ENCODE measurements around the gene CEMIP2.
"Not testable (repeated sequence)": the region's sequence is repeated elsewhere in the genome, so short reads cannot be mapped to it uniquely, and the experiment has no call there.

CEMIP2 gene

GRCh38 chr9:71706176-71706575 lies 62.1 kb downstream of the CEMIP2 start:
- no peak for DNase-seq

GRCh38 chr9:71704796-71705195 lies 63.5 kb downstream of the CEMIP2 start:
- no peak for DNase-seq

- no peak for DNase-seq
Observed at GRCh38 chr9:71703172-71703872, 65.0 kb downstream of the CEMIP2 start.

GRCh38 chr9:71697882-71698281 lies 70.4 kb downstream of the CEMIP2 start:
- DNase-seq: no peak

GRCh38 chr9:71694332-71694731 lies 74.0 kb downstream of the CEMIP2 start:
- DNase-seq: no peak

GRCh38 chr9:71693607-71694006 lies 74.7 kb downstream of the CEMIP2 start:
- DNase-seq: no peak

- DNase-seq: no peak
Observed at GRCh38 chr9:71692337-71692736, 76.0 kb downstream of the CEMIP2 start.

- DNase-seq: not testable (repeated sequence)
Observed at GRCh38 chr9:71691576-71691975, 76.7 kb downstream of the CEMIP2 start.

GRCh38 chr9:71690689-71691435 lies 77.5 kb downstream of the CEMIP2 start:
- DNase-seq: no peak

GRCh38 chr9:71690063-71690688 lies 78.1 kb downstream of the CEMIP2 start:
- no peak for DNase-seq

GRCh38 chr9:71687676-71688075 lies 80.6 kb downstream of the CEMIP2 start:
- DNase-seq: no peak

- DNase-seq: no peak
Observed at GRCh38 chr9:71685988-71686387, 82.3 kb downstream of the CEMIP2 start.

GRCh38 chr9:71685394-71685793 lies 82.9 kb downstream of the CEMIP2 start:
- no peak for DNase-seq

- no peak for DNase-seq
Observed at GRCh38 chr9:71684566-71684965, 83.7 kb downstream of the CEMIP2 start.

GRCh38 chr9:71683598-71684235 lies 84.6 kb downstream of the CEMIP2 start:
- no peak for DNase-seq

- DNase-seq: no peak
Observed at GRCh38 chr9:71681708-71682272, 86.5 kb downstream of the CEMIP2 start.

GRCh38 chr9:71681104-71681707 lies 87.1 kb downstream of the CEMIP2 start:
- no peak for DNase-seq

- no peak for DNase-seq
Observed at GRCh38 chr9:71680189-71680980, 87.9 kb downstream of the CEMIP2 start.

- DNase-seq: no peak
Observed at GRCh38 chr9:71678999-71679398, 89.3 kb downstream of the CEMIP2 start.

GRCh38 chr9:71677209-71677608 lies 91.1 kb downstream of the CEMIP2 start:
- DNase-seq: no peak

- no peak for DNase-seq
Observed at GRCh38 chr9:71676460-71676859, 91.9 kb downstream of the CEMIP2 start.

- DNase-seq: no peak
Observed at GRCh38 chr9:71675857-71676165, 92.5 kb downstream of the CEMIP2 start.

Data from NCI-H187 (cell line).